Endothelial cell of umbilical vein (primary cell): ENCODE results near the gene ETV4. TPM values are rescaled to one million over a fixed set of nuclear protein-coding genes. Genes with fewer than 3 reads are reported as not detected.

Experiments used
- BruUV-seq: library from RNA; stranded (reverse); fragments of 400-500 nt; replicated peaks from 2 replicates; lab custom pipeline; 2021; lab: Mats Ljungman, UMichigan
- CTCF ChIA-PET: fragments of 300-600, 350-600 bp; sonication (Branson Sonifier 250); formaldehyde crosslinking; loops from one replicate; lab custom pipeline; 2021; ENCODE audit warnings: antibody characterized with exemption, inconsistent platforms; lab: Charles Lee
- POLR2A ChIA-PET: fragments of 300-600, 350-600 bp; sonication (Branson Sonifier 250); formaldehyde crosslinking; loops from one replicate; lab custom pipeline; 2021; ENCODE audit warnings: antibody characterized with exemption, inconsistent platforms; lab: Charles Lee
- DNase-seq: peaks from one replicate; pipeline ENCODE4 v3.0.0-alpha.2; 2011; ENCODE audit warnings: low read depth, low spot score
- FAIRE-seq: peaks from 2 replicates; lab custom pipeline; 2011; peaks lifted over from hg19 to GRCh38; lab: Jason Lieb, UNC
- H2AFZ ChIP-seq: 2 replicates; pipeline ENCODE4 v1.6.0; 2012; ENCODE audit warnings: low read depth, low read length, control low read depth, inconsistent platforms
- H3K27ac ChIP-seq: 2 replicates; pipeline ENCODE4 v1.5.1; 2011; ENCODE audit warnings: low read depth, mild to moderate bottlenecking, control low read depth, low read length, moderate library complexity; ENCODE audit not compliant: insufficient read depth
- H3K27me3 ChIP-seq, 2 experiments: 2 replicates each; pipeline versions ENCODE4 v1.6.0 to v1.6.1; 2011; ENCODE audit warnings: low read length in 2 of 2, mixed read lengths in 1 of 2; ENCODE audit not compliant: control insufficient read depth in 2 of 2, insufficient read depth in 2 of 2
- H3K36me3 ChIP-seq, 2 experiments: 2 replicates in 1 of 2; 3 replicates in 1 of 2; pipeline ENCODE4 v1.5.1; 2011; ENCODE audit warnings: low read length in 2 of 2, mild to moderate bottlenecking in 1 of 2, moderate library complexity in 1 of 2; ENCODE audit not compliant: control insufficient read depth in 2 of 2, insufficient read depth in 2 of 2; ENCODE audit errors: extremely low read depth in 1 of 2
- H3K4me1 ChIP-seq: 3 replicates; pipeline ENCODE4 v1.5.1; 2011; ENCODE audit warnings: mild to moderate bottlenecking, low read length; ENCODE audit not compliant: control insufficient read depth, insufficient read depth; ENCODE audit errors: extremely low read depth
- H3K4me2 ChIP-seq: 2 replicates; pipeline ENCODE4 v1.6.1; 2011; ENCODE audit warnings: low read length, control low read depth, mixed read lengths; ENCODE audit not compliant: insufficient read depth
- H3K4me3 ChIP-seq, 3 experiments: fragments of 200-600 bp in 1 of 3; sonication (generic), shearing (Covaris generic) in 1 of 3; replicated peaks in 1 of 3; 2 replicates each; pipeline ENCODE4 v1.5.1; 2011 to 2016; ENCODE audit warnings: control low read depth in 3 of 3, low read length in 3 of 3, mild to moderate bottlenecking in 2 of 3, inconsistent platforms in 1 of 3, low read depth in 1 of 3, moderate library complexity in 1 of 3; ENCODE audit not compliant: insufficient read depth in 1 of 3
- H3K79me2 ChIP-seq: 2 replicates; pipeline ENCODE4 v1.6.0; 2012; ENCODE audit warnings: low read length, inconsistent platforms; ENCODE audit not compliant: control insufficient read depth, insufficient read depth
- H3K9ac ChIP-seq: replicated peaks from 2 replicates; pipeline ENCODE3; 2011; ENCODE audit warnings: low read length, control low read depth; ENCODE audit not compliant: insufficient read depth; ENCODE audit errors: extremely low read depth
- H3K9me1 ChIP-seq: replicated peaks from 3 replicates; pipeline ENCODE4 v1.6.0; 2011; ENCODE audit warnings: mild to moderate bottlenecking, low read length; ENCODE audit not compliant: control insufficient read depth, insufficient read depth; ENCODE audit errors: extremely low read depth
- H3K9me3 ChIP-seq: replicated peaks from 2 replicates; pipeline ENCODE4 v1.5.1; 2012; ENCODE audit warnings: low read length, inconsistent platforms; ENCODE audit not compliant: control insufficient read depth, insufficient read depth
- H4K20me1 ChIP-seq: replicated peaks from 2 replicates; pipeline ENCODE3; 2011; ENCODE audit warnings: mild to moderate bottlenecking, low read length; ENCODE audit not compliant: control insufficient read depth, insufficient read depth; ENCODE audit errors: extremely low read depth
- EZH2 ChIP-seq: IDR thresholded peaks from 2 replicates; pipeline ENCODE4 v1.6.1; 2012; ENCODE audit warnings: borderline replicate concordance, low read depth, mild to moderate bottlenecking, moderate library complexity, low read length, inconsistent platforms; ENCODE audit not compliant: severe bottlenecking
- FOS ChIP-seq: IDR thresholded peaks from 2 replicates; pipeline ENCODE4 v1.6.1; 2011; ENCODE audit warnings: mild to moderate bottlenecking, low read length, moderate library complexity, borderline replicate concordance; ENCODE audit not compliant: insufficient read depth
- GATA2 ChIP-seq: IDR thresholded peaks from 2 replicates; pipeline ENCODE4 v1.7.0; 2011; ENCODE audit warnings: low read depth, mild to moderate bottlenecking, moderate library complexity, mixed read lengths, low read length; ENCODE audit not compliant: insufficient read length, insufficient read depth
- JUN ChIP-seq: IDR thresholded peaks from 2 replicates; pipeline ENCODE4 v1.6.1; 2011; ENCODE audit warnings: borderline replicate concordance, low read depth; ENCODE audit not compliant: insufficient read length, insufficient read depth
- MYC ChIP-seq: IDR thresholded peaks from one replicate; pipeline ENCODE4 v1.6.1; 2011; ENCODE audit warnings: mild to moderate bottlenecking, low read depth, low read length
- POLR2A ChIP-seq: IDR thresholded peaks from 2 replicates; pipeline ENCODE4 v1.6.1; 2012; ENCODE audit warnings: low read depth, mild to moderate bottlenecking, control low read depth, low read length
- POLR2AphosphoS5 ChIP-seq: IDR thresholded peaks from 2 replicates; pipeline ENCODE4 v1.6.1; 2012; ENCODE audit warnings: low read depth, mild to moderate bottlenecking, control low read depth, low read length, moderate library complexity; ENCODE audit not compliant: insufficient read depth
- dilution Hi-C: fragments of 300-500 bp; cut with MboI; formaldehyde crosslinking; loops from one replicate; pipeline ENCODE4 v1.15.0; 2019; ENCODE audit warnings: low sequenced_read_pairs; ENCODE audit not compliant: extremely low pct_ligation_motif_present
- intact Hi-C: fragments of 100-400 bp; cut with micrococcal nuclease; formaldehyde crosslinking; loops from one replicate; pipeline ENCODE4 v1.10.0; 2022
- polyA plus RNA-seq, 4 experiments: library from polyadenylated mRNA; depleted of rRNA in 3 of 4; stranded (reverse) in 3 of 4; unstranded in 1 of 4; fragments of >200 nt; gene quantifications; 2 replicates each; pipeline versions ENCODE4 v1.2.1 to v1.2.3, GENCODE V29; 2011 to 2012; ENCODE audit warnings: missing spikeins in 1 of 4
- total RNA-seq: library from RNA; stranded (reverse); gene quantifications from 2 replicates; pipeline ENCODE4 v1.2.3, GENCODE V29; 2021
- TF ChIP-seq, protein P1 (sequence below), 2 donors: IDR thresholded peaks; 1 replicate in 1 of 2; 2 replicates in 1 of 2; pipeline ENCODE4 v1.5.1; 2011; ENCODE audit warnings: low read length in 2 of 2, mild to moderate bottlenecking in 2 of 2, moderate library complexity in 2 of 2, control low read depth in 1 of 2, inconsistent platforms in 1 of 2, low read depth in 1 of 2; ENCODE audit not compliant: insufficient read depth in 1 of 2; ENCODE audit errors: extremely low read depth in 1 of 2
- TF ChIP-seq, protein P2 (sequence below): IDR thresholded peaks from 2 replicates; pipeline ENCODE4 v1.6.1; 2011; ENCODE audit not compliant: insufficient read depth, insufficient read length

Gene ETV4
- total and polyA plus RNA-seq, 2 donors (not counting 3 experiments of a cell fraction or from before 2014, with no cell fraction given) = 7.3 to 32.2 TPM

DNA sequence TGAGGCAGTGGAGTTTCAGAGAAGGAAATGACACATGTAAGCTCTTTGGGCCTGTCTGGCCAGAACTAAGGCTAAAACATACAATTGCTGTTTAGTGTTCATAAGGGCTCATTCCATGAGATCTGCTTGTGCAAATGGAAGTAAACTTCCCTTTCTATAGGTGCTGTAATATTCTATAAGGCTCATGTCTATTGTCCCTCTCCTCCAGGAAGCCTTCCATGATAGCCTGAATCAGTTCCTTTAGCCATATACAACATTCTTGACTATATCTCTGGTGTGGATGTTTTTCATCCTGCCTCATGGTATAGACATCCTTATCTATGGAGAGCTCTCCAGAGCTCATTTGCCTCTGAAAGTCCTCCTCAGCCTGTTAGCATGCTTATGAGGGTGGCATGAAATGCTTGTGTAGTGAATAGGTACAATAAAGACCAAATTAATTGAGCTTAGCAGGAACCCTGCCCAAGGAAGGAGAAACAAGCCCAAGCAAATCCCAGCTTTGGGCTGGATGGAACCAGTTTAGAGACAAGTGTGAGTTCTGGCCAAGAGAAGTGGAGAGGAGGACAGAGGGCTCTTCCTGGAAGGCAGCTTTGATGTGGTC is 1.6 kb upstream of the ETV4 start:
- Histone ChIP-seq H3K36me3 (no peaks in the 10 kb centered on the region), H3K9me1 (no peaks in the 10 kb centered on the region), H3K4me3 (no peak overlapping the region), H3K4me1 (peaks cover 23% of the 10 kb centered on the region), H3K27me3 (no peaks in the 10 kb centered on the region), H3K9ac (no peak overlapping the region), H2AFZ (no peak overlapping the region), H3K4me2 (no peak overlapping the region), H4K20me1 (no peaks in the 10 kb centered on the region), H3K9me3 (no peaks in the 10 kb centered on the region), H3K79me2 (peaks cover 11% of the 10 kb centered on the region), H3K27ac (no peak overlapping the region)
- intact Hi-C loops (no loop called here), dilution Hi-C loops (no loop called here)
- ChIA-PET POLR2A (no interaction called here), CTCF (interaction anchor here (0.7 to 2.6 kb wide), 7 partner anchors 15 to 166 kb away, joined by 3 to 12 read pairs (median 9); no protein-coding TSS in a partner anchor)
- no peak for TF ChIP-seq EZH2
- no peak for TF ChIP-seq GATA2
- TF ChIP-seq, protein P1, sequence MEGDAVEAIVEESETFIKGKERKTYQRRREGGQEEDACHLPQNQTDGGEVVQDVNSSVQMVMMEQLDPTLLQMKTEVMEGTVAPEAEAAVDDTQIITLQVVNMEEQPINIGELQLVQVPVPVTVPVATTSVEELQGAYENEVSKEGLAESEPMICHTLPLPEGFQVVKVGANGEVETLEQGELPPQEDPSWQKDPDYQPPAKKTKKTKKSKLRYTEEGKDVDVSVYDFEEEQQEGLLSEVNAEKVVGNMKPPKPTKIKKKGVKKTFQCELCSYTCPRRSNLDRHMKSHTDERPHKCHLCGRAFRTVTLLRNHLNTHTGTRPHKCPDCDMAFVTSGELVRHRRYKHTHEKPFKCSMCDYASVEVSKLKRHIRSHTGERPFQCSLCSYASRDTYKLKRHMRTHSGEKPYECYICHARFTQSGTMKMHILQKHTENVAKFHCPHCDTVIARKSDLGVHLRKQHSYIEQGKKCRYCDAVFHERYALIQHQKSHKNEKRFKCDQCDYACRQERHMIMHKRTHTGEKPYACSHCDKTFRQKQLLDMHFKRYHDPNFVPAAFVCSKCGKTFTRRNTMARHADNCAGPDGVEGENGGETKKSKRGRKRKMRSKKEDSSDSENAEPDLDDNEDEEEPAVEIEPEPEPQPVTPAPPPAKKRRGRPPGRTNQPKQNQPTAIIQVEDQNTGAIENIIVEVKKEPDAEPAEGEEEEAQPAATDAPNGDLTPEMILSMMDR (IDR thresholded peaks at IDR 0.05; ENCODE audit: extremely low read depth in 1 of 2, insufficient read depth in 1 of 2, low read depth in 1 of 2, low read length in 2 of 2) = no peak
- TF ChIP-seq JUN = no peak
- TF ChIP-seq POLR2AphosphoS5 = no peak
- TF ChIP-seq MYC = no peak
- TF ChIP-seq, protein P2, sequence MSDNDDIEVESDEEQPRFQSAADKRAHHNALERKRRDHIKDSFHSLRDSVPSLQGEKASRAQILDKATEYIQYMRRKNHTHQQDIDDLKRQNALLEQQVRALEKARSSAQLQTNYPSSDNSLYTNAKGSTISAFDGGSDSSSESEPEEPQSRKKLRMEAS = no peak
- TF ChIP-seq FOS = no peak
- no peak for TF ChIP-seq POLR2A
- no TSS peak for BruUV-seq
- FAIRE-seq (no peak), DNase-seq (no peak)
